SU-DHL-6 (cell line): ENCODE results near the gene HEXD.

Source experiments
- H2AFZ ChIP-seq: fragments of 200-600 bp; sonication (generic); 2 replicates; pipeline ENCODE4 v1.6.1; 2014; ENCODE audit warnings: low read depth, mild to moderate bottlenecking, moderate library complexity, mixed read lengths, antibody characterized with exemption, low read length; ENCODE audit not compliant: severe bottlenecking
- H3F3A ChIP-seq: fragments of 200-600 bp; shearing (Covaris generic); 2 replicates; pipeline ENCODE4 v1.6.0; 2016; ENCODE audit warnings: antibody characterized with exemption, mild to moderate bottlenecking; ENCODE audit not compliant: insufficient read depth
- H3K27ac ChIP-seq: fragments of 200-600 bp; sonication (generic); 2 replicates; pipeline ENCODE4 v1.5.1; 2016; ENCODE audit warnings: low read depth, mild to moderate bottlenecking, low read length, moderate library complexity, mixed read lengths
- H3K27me3 ChIP-seq: fragments of 200-600 bp; sonication (generic), shearing (Covaris generic); 2 replicates; pipeline ENCODE4 v1.6.0; 2014; ENCODE audit warnings: mild to moderate bottlenecking, low read length
- H3K36me3 ChIP-seq: fragments of 200-600 bp; sonication (generic); 2 replicates; pipeline ENCODE4 v1.6.1; 2014; ENCODE audit warnings: mild to moderate bottlenecking, low read length, mixed read lengths
- H3K4me2 ChIP-seq: fragments of 300-600, 200-600 bp; shearing (Covaris generic), sonication (generic); 2 replicates; pipeline ENCODE4 v1.6.0; 2014; ENCODE audit warnings: low read length, low read depth, mild to moderate bottlenecking; ENCODE audit not compliant: poor library complexity, severe bottlenecking
- H3K4me3 ChIP-seq: fragments of 200-600 bp; sonication (generic); 2 replicates; pipeline ENCODE4 v1.5.1; 2014; ENCODE audit warnings: antibody characterized with exemption, low read length, mild to moderate bottlenecking, mixed read lengths; ENCODE audit not compliant: insufficient read depth, poor library complexity, severe bottlenecking
- H3K79me2 ChIP-seq: fragments of 200-600 bp; sonication (generic); 2 replicates; pipeline ENCODE4 v1.6.1; 2014; ENCODE audit warnings: mild to moderate bottlenecking, low read length, moderate library complexity; ENCODE audit not compliant: insufficient read depth
- H3K9ac ChIP-seq: fragments of 200-600 bp; sonication (generic); 2 replicates; pipeline ENCODE4 v1.7.0; 2014; ENCODE audit warnings: mild to moderate bottlenecking, low read length
- H3K9me2 ChIP-seq: fragments of 200-600 bp; sonication (generic); replicated peaks from 2 replicates; pipeline ENCODE4 v1.6.1; 2014; ENCODE audit warnings: low read length; ENCODE audit not compliant: insufficient read depth
- H3K9me3 ChIP-seq: fragments of 200-600 bp; sonication (generic); 2 replicates; pipeline ENCODE4 v1.6.1; 2014; ENCODE audit warnings: low read length, mixed read lengths; ENCODE audit not compliant: insufficient read depth
- H4K20me1 ChIP-seq: fragments of 200-600 bp; sonication (generic); 2 replicates; pipeline ENCODE4 v1.6.1; 2014; ENCODE audit warnings: low read depth, mild to moderate bottlenecking, antibody characterized with exemption, low read length, moderate library complexity, mixed read lengths
- EZH2phosphoT487 ChIP-seq: fragments of 200-600 bp; sonication (generic), shearing (Covaris generic); conservative IDR thresholded peaks from 2 replicates; pipeline ENCODE4 v1.6.1; 2018; ENCODE audit warnings: mild to moderate bottlenecking, antibody characterized with exemption, low read length, moderate library complexity, mixed read lengths
- TF ChIP-seq, protein P1 (sequence below): fragments of 200-600 bp; sonication (generic); IDR thresholded peaks from one replicate; pipeline ENCODE4 v1.5.1; 2017; ENCODE audit warnings: antibody characterized with exemption, mild to moderate bottlenecking, low read length, moderate library complexity; ENCODE audit not compliant: insufficient read depth, poor library complexity, severe bottlenecking

HEXD gene

DNA sequence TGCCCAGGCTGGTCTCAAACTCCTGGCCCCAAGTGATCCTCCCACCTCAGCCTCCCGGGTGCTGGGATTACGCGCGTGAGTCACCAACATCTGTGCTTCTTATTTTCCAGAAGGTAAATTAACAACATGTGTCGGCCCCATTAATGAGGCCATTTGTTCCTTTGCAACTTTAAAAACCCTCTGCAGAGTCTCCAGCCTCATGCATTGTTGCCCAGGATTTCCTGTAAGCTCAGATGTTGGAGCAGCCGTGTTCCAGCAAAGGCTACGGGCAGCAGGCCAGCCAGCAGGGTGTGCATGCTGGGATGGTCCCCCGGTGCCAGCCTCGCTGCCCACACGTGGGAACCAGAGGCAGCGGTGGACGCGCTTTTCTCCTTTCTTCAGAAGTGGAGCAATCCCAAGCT is 19.1 kb upstream of the HEXD start:
- H3K9me2 ChIP-seq: no peaks in the 10 kb centered on the region
- H3F3A ChIP-seq: 0 out of 2 replicates have a peak, but pooled peaks cover 4% of the 10 kb centered on the region
- no peak overlapping the region for H3K4me2 ChIP-seq
- H3K79me2 ChIP-seq: no peaks in the 10 kb centered on the region
- H3K4me3 ChIP-seq: no peak overlapping the region
- no peaks in the 10 kb centered on the region for H3K27me3 ChIP-seq
- no peaks in the 10 kb centered on the region for H4K20me1 ChIP-seq
- no peak overlapping the region for H3K27ac ChIP-seq
- H3K9ac ChIP-seq: no peak overlapping the region
- H2AFZ ChIP-seq: no peak overlapping the region
- TF ChIP-seq, protein P1, sequence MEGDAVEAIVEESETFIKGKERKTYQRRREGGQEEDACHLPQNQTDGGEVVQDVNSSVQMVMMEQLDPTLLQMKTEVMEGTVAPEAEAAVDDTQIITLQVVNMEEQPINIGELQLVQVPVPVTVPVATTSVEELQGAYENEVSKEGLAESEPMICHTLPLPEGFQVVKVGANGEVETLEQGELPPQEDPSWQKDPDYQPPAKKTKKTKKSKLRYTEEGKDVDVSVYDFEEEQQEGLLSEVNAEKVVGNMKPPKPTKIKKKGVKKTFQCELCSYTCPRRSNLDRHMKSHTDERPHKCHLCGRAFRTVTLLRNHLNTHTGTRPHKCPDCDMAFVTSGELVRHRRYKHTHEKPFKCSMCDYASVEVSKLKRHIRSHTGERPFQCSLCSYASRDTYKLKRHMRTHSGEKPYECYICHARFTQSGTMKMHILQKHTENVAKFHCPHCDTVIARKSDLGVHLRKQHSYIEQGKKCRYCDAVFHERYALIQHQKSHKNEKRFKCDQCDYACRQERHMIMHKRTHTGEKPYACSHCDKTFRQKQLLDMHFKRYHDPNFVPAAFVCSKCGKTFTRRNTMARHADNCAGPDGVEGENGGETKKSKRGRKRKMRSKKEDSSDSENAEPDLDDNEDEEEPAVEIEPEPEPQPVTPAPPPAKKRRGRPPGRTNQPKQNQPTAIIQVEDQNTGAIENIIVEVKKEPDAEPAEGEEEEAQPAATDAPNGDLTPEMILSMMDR: no peak
- TF ChIP-seq EZH2phosphoT487: no peak
- no peaks in the 10 kb centered on the region for H3K36me3 ChIP-seq
- H3K9me3 ChIP-seq: no peaks in the 10 kb centered on the region

DNA sequence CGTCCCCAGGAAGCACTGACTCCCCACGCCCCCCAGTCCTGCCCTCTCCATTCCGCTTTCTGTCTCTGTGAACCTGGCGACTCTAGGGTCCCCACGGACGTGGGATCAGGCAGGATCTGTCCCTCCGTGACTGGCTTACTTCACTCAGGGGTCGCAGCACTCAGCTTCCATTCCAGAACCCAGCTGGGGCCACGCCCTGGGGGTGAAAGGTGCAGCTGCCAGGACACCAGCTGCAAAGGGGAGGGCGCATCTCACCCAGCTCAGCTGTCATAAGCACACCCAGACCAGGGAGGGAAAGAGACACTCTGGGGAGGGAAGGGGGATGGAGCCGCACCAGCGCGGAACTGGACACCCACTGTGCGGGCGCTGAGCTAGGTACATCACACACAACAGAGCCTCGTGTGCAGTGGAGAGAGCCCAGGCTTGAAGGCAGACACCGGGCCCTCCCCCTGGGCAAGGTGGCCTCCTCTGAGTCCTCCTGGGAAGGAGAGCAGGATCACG is 18.5 kb upstream of the HEXD start:
- Histone ChIP-seq H3K9me2 (no peaks in the 10 kb centered on the region), H4K20me1 (no peaks in the 10 kb centered on the region), H3K27me3 (no peaks in the 10 kb centered on the region), H3K36me3 (no peaks in the 10 kb centered on the region), H3F3A (0 out of 2 replicates have a peak, but pooled peaks cover 4% of the 10 kb centered on the region), H3K4me3 (no peak overlapping the region), H2AFZ (no peak overlapping the region), H3K79me2 (no peaks in the 10 kb centered on the region), H3K4me2 (no peak overlapping the region), H3K9ac (no peak overlapping the region), H3K27ac (no peak overlapping the region), H3K9me3 (no peaks in the 10 kb centered on the region)
- no peak for TF ChIP-seq EZH2phosphoT487
- TF ChIP-seq, protein P1: no peak

DNA sequence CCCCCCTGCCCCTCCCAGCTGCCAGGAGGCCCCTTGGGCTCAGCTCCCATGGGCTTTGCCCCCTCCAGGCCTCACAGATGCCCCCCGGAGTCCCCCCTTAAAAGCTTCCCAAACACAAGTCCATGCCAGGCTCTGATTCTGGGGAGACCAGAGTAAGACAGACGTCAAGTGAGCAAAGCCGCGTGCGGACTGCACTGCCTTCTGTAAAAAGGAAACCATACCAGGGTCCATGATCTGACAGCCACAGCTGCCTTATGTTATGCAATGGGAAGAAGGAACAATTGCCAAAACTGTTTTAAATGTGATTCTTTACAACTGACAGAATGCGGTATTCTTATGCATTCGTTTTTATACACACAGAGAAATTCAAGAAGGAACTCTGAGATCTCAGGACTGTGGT is 17.9 kb upstream of the HEXD start:
- no peak overlapping the region for H3K9ac ChIP-seq
- H3K79me2 ChIP-seq: no peaks in the 10 kb centered on the region
- H3K27ac ChIP-seq: no peak overlapping the region
- no peaks in the 10 kb centered on the region for H3K27me3 ChIP-seq
- H2AFZ ChIP-seq: no peak overlapping the region
- H3F3A ChIP-seq: 0 out of 2 replicates have a peak, but pooled peaks cover 4% of the 10 kb centered on the region
- no peaks in the 10 kb centered on the region for H3K36me3 ChIP-seq
- H4K20me1 ChIP-seq: no peaks in the 10 kb centered on the region
- peak overlapping the region; percentile 56 for H3K4me2 ChIP-seq
- H3K4me3 ChIP-seq: no peak overlapping the region
- H3K9me3 ChIP-seq: no peaks in the 10 kb centered on the region
- TF ChIP-seq EZH2phosphoT487: no peak
- TF ChIP-seq, protein P1: no peak
- H3K9me2 ChIP-seq: no peaks in the 10 kb centered on the region
